Naive thymus-derived CD4-positive, alpha-beta T cell (primary cell): Measurements from ENCODE around the gene ATXN7L1. TPM values are rescaled to one million over a fixed set of nuclear protein-coding genes. Genes with fewer than 3 reads are reported as not detected.
A peak's percentile ranks its signal among the peaks of the same experiment; 100 is the strongest.

Experiments
- ATAC-seq: fragments of 150-1000 bp; cut with Tn5 transposase; 2 replicates; pipeline ENCODE4 v1.10.0; 2021; ENCODE audit warnings: mild to moderate bottlenecking, moderate library complexity
- CTCF ChIA-PET: fragments of 350-600 bp; sonication (Branson Sonifier 250); formaldehyde crosslinking; loops from one replicate; lab custom pipeline; 2021; ENCODE audit warnings: antibody characterized with exemption; lab: Charles Lee
- POLR2A ChIA-PET: fragments of 350-600 bp; sonication (Branson Sonifier 250); formaldehyde crosslinking; loops from one replicate; lab custom pipeline; 2021; ENCODE audit warnings: antibody characterized with exemption, inconsistent platforms; lab: Charles Lee
- DNase-seq, 9 donors: peaks; one replicate each; pipeline versions ENCODE4 v3.0.0 to v3.0.0-alpha.2; 2020 to 2022; ENCODE audit warnings: mixed read lengths in 1 of 9
- H3K27ac ChIP-seq: one replicate; pipeline ENCODE4 v1.7.0; 2013; ENCODE audit warnings: mild to moderate bottlenecking, low read depth, low read length, moderate library complexity
- H3K27me3 ChIP-seq, 2 donors: one replicate each; pipeline ENCODE4 v1.7.0; 2013; ENCODE audit warnings: low read length in 2 of 2, mild to moderate bottlenecking in 2 of 2, moderate library complexity in 2 of 2; ENCODE audit not compliant: control insufficient read depth in 2 of 2, insufficient read depth in 2 of 2
- H3K36me3 ChIP-seq, 3 experiments: 1 replicate in 2 of 3; 2 replicates in 1 of 3; pipeline ENCODE4 v1.7.0; 2013; ENCODE audit warnings: low read length in 3 of 3, mild to moderate bottlenecking in 3 of 3, moderate library complexity in 1 of 3; ENCODE audit not compliant: insufficient read depth in 3 of 3, control insufficient read depth in 2 of 3
- H3K4me1 ChIP-seq, 2 donors: one replicate each; pipeline ENCODE4 v1.7.0; 2013; ENCODE audit warnings: low read length in 2 of 2, mild to moderate bottlenecking in 2 of 2, moderate library complexity in 1 of 2; ENCODE audit not compliant: control insufficient read depth in 2 of 2, insufficient read depth in 2 of 2
- H3K4me3 ChIP-seq: 2 replicates; pipeline ENCODE4 v1.7.0; 2013; ENCODE audit warnings: mild to moderate bottlenecking, low read length
- H3K9me3 ChIP-seq, 3 experiments: 1 replicate in 2 of 3; 2 replicates in 1 of 3; pipeline ENCODE4 v1.7.0; 2013; ENCODE audit warnings: low read length in 3 of 3; ENCODE audit not compliant: control insufficient read depth in 2 of 3
- H3K27ac Mint-ChIP-seq, 9 donors: one replicate each; pipeline ENCODE4 v1.8.0; 2020 to 2022; ENCODE audit warnings: mixed read lengths in 9 of 9, mild to moderate bottlenecking in 8 of 9, moderate library complexity in 5 of 9, inconsistent platforms in 2 of 9
- H3K27me3 Mint-ChIP-seq, 5 donors: one replicate each; pipeline ENCODE4 v1.8.0; 2021 to 2022; ENCODE audit warnings: mixed read lengths in 5 of 5, mild to moderate bottlenecking in 1 of 5
- H3K36me3 Mint-ChIP-seq, 5 donors: one replicate each; pipeline ENCODE4 v1.8.0; 2020 to 2022; ENCODE audit warnings: mixed read lengths in 5 of 5, mild to moderate bottlenecking in 3 of 5, inconsistent platforms in 1 of 5
- H3K4me1 Mint-ChIP-seq, 7 donors: one replicate each; pipeline ENCODE4 v1.8.0; 2020 to 2022; ENCODE audit warnings: mixed read lengths in 7 of 7, mild to moderate bottlenecking in 3 of 7, inconsistent platforms in 1 of 7
- H3K4me3 Mint-ChIP-seq, 10 donors: one replicate each; pipeline ENCODE4 v1.8.0; 2020 to 2022; ENCODE audit warnings: mild to moderate bottlenecking in 10 of 10, mixed read lengths in 10 of 10, moderate library complexity in 6 of 10, inconsistent platforms in 2 of 10
- H3K9me3 Mint-ChIP-seq, 11 donors: one replicate each; pipeline ENCODE4 v1.8.0; 2020 to 2022; ENCODE audit warnings: mixed read lengths in 11 of 11, mild to moderate bottlenecking in 4 of 11, inconsistent platforms in 1 of 11, moderate library complexity in 1 of 11
- intact Hi-C, 2 donors: fragments of 100-400 bp; cut with micrococcal nuclease; formaldehyde crosslinking; loops; one replicate each; pipeline ENCODE4 v1.15.1; 2023
- polyA plus RNA-seq, 2 donors: library from polyadenylated mRNA; unstranded; fragments of 300-500 nt; fragmentation: Illumina TruSeq; gene quantifications; one replicate each; pipeline ENCODE4 v1.2.3, GENCODE V29; 2021
- total RNA-seq, 6 experiments: library from RNA in 5 of 6; stranded (reverse) in 5 of 6; gene quantifications; 1 replicate in 5 of 6; 2 replicates in 1 of 6; pipeline ENCODE4 v1.2.3 and lab custom pipeline; 2021 to 2026

Gene ATXN7L1
- total and polyA plus RNA-seq, 7 experiments from 2014 or later: 18.5 to 52.4 (median 39.5) TPM

DNA sequence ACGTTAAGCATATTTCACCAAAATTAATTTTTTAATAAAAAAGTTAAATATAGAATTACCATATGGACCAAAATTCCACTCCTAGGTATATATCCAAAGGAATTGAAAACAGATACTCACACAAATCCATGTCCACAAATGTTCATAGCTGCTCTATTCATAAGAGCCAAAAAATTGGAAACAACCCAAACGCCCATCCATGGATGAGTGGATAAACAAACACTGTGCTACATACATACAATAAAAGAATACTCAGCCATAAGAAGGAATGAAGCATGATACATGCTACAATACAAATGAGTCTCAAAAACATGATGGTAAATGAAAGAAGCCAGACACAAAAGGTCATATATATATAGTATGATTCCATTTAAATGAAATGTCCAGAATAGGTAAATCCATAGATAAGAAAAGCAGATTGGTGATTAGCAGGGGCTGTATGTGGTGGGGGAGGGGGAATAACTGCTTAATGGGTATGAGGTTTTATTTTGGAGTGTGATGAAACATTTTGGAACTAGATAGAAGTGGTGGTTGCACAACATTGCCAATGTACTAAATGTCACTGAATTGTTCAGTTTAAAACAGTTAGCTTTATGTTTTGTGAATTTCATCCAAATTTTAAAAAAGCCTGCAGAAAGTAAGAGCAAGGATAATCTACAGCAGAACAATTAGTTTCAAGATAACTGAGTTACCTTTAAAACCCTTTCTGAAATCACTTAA, 193.9 kb downstream of the ATXN7L1 start:
- H3K27me3 Mint-ChIP-seq: no peaks in the 10 kb centered on the region
- DNase-seq: no peak
- intact Hi-C loops: no loop called here
- H3K36me3 ChIP-seq: peaks cover 0 to 11% (median 0%) of the 10 kb centered on the region in 3 experiments
- peaks cover 9 to 49% (median 26%) of the 10 kb centered on the region in 5 donors for H3K36me3 Mint-ChIP-seq
- peaks cover 21 to 82% (median 79%) of the 10 kb centered on the region in 7 donors for H3K4me1 Mint-ChIP-seq
- no peaks in the 10 kb centered on the region for H3K9me3 ChIP-seq
- POLR2A ChIA-PET: interaction anchor here (0.6 to 1.4 kb wide), 2 partner anchors 8 to 671 kb away, joined by 4 to 7 read pairs; no protein-coding TSS in a partner anchor
- no peak overlapping the region for H3K27ac ChIP-seq
- no peak for ATAC-seq
- H3K4me1 ChIP-seq: peaks cover 17 to 25% of the 10 kb centered on the region in 2 donors
- peak overlapping the region in 4 of 9 donors; percentile 2 to 27 (median 13) for H3K27ac Mint-ChIP-seq
- no peak overlapping the region for H3K4me3 Mint-ChIP-seq
- no peaks in the 10 kb centered on the region for H3K27me3 ChIP-seq
- peaks cover 0 to 3% (median 0%) of the 10 kb centered on the region in 11 donors for H3K9me3 Mint-ChIP-seq
- H3K4me3 ChIP-seq: no peak overlapping the region
- CTCF ChIA-PET: no interaction called here

GRCh38 chr7:105680505-105681187, 195.8 kb downstream of the ATXN7L1 start:
- no peaks in the 10 kb centered on the region for H3K27me3 Mint-ChIP-seq
- peaks cover 11 to 41% (median 26%) of the 10 kb centered on the region in 5 donors for H3K36me3 Mint-ChIP-seq

DNA sequence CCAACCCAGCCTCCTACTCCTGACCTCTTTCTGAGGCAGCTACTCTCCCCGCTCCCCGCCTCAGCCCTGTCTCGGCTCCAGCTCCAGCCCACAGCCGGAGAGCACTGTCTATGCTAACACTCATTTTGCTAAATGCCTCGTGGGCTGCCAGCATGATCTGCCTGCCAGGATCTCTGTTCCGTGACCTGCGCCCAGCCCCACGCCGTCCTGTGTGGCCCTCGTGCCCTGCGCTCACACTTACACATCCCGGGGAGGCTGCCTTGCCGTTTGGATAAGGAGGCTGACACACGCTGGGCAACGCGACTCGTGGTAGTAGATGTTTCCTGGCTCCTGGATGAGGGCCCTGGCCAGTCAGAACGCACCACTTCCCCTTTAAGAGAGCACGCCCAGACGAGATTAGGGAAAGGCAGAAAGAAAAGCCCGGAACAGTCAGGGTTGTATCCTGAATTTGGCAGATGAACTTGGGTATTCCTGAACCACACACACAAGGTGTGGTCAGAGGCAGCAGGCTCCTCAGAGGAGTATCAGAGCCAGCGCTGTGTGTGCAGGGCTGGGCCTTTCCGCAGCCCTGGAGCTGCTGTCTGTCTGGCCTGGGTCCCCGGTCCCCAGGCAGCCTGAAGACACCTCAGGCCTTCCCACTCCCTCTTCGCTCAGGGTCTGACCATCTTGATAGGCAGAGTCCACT, 197.4 kb downstream of the ATXN7L1 start:
- no peaks in the 10 kb centered on the region for H3K27me3 Mint-ChIP-seq
- Histone ChIP-seq H3K4me3 (peak overlapping the region; percentile 30), H3K36me3 (no peaks in the 10 kb centered on the region), H3K9me3 (no peaks in the 10 kb centered on the region), H3K4me1 (peaks cover 41 to 43% of the 10 kb centered on the region in 2 donors), H3K27me3 (no peaks in the 10 kb centered on the region), H3K27ac (peak overlapping the region; percentile 59)
- ChIA-PET POLR2A (interaction anchor here (0.8 to 5.8 kb wide), 3 partner anchors 12 to 343 kb away, joined by 3 to 60 read pairs (median 5); no protein-coding TSS in a partner anchor), CTCF (interaction anchor here (0.9 kb wide), 1 partner anchor 86 kb away, joined by 4 read pairs; no protein-coding TSS in a partner anchor)
- peaks cover 0 to 3% (median 0%) of the 10 kb centered on the region in 11 donors for H3K9me3 Mint-ChIP-seq
- intact Hi-C loops: loop anchor here (1.0 to 5.0 kb wide), 7 partner anchors 12 to 603 kb away; partner anchors contain the start of genes ATXN7L1 (in 2 of the 2), NAMPT (in 1 of the 2) and RINT1 (in 1 of the 2)
- peak; percentile 47 for ATAC-seq
- peaks cover 56 to 94% (median 86%) of the 10 kb centered on the region in 7 donors for H3K4me1 Mint-ChIP-seq
- H3K27ac Mint-ChIP-seq: peak overlapping the region; percentile 87 to 99 (median 95)
- H3K36me3 Mint-ChIP-seq: peaks cover 4 to 32% (median 16%) of the 10 kb centered on the region in 5 donors
- H3K4me3 Mint-ChIP-seq: peak overlapping the region; percentile 76 to 97 (median 86)
- DNase-seq: peak in 5 of 9 donors; percentile 11 to 33 (median 26)

More at GRCh38 chr7:105680505-105681187, 195.8 kb downstream of the ATXN7L1 start:
- ChIA-PET POLR2A (interaction anchor here (0.7 to 5.8 kb wide), 2 partner anchors 10 to 14 kb away, joined by 3 to 60 read pairs; no protein-coding TSS in a partner anchor), CTCF (interaction anchor here (0.6 kb wide), 1 partner anchor 229 kb away, joined by 3 read pairs; no protein-coding TSS in a partner anchor)
- Histone ChIP-seq H3K27me3 (no peaks in the 10 kb centered on the region), H3K36me3 (peaks cover 0 to 6% (median 0%) of the 10 kb centered on the region in 3 experiments), H3K27ac (no peak overlapping the region), H3K4me1 (peaks cover 33 to 43% of the 10 kb centered on the region in 2 donors), H3K9me3 (no peaks in the 10 kb centered on the region), H3K4me3 (no peak overlapping the region)
- Mint-ChIP-seq H3K4me3 (no peak overlapping the region), H3K9me3 (peaks cover 0 to 3% (median 0%) of the 10 kb centered on the region in 11 donors), H3K27ac (peak overlapping the region in 5 of 9 donors; percentile 40 to 79 (median 60)), H3K4me1 (peaks cover 40 to 91% (median 80%) of the 10 kb centered on the region in 7 donors)
- ATAC-seq (no peak), DNase-seq (no peak)
- intact Hi-C loops: no loop called here

DNA sequence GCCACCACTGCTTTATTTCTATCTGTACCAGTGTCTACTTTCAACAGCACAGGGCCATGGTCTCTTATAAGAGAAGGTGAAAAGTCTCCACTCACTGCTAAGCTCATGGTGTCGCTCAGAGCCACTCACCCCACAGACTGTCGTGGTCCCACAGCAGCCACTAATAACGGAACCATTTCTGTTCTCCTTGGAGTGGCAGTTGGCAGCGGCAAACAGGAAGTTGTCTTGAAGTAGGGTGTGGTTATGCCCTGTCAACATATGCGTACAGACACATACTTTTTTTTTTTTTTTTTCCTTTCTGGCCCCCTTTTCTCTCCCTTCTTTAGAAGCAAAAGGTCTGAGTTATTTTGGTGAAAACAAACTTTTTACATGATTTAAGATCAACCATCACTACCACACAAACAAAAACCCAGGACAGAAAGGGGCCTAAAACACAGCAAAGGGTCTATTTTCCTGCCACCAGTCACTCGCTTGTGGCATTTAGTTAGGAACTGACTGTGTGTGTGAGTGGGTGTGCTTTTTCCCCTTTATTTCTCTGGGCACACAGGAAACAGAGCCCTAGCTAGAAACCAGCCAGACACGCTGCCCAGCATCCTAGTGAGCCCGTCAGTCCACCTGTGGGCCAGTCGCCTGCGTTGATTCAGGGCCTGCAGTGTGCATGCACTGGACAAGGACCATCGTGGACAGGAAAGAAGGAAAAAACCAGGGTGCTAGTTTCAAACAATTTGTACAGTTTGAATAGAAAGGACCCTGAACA, 198.4 kb downstream of the ATXN7L1 start:
- peaks cover 3 to 22% (median 11%) of the 10 kb centered on the region in 5 donors for H3K36me3 Mint-ChIP-seq

DNA sequence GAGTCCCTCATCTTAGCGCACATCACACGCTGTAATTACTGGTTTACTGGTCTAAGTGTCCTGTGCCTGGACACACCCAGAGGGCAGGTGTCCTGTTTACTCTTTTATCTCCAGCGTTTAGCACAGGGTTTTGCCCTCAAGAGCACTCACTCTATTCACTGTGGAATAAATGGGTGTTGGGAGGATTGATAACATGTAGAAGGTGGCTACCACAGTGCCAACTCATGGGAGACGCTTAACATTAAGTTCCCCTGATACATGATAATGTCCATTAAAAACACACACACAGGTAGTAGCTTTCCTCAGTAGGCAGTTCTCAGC, 199.0 kb downstream of the ATXN7L1 start:
- Mint-ChIP-seq H3K4me3 (peak overlapping the region; percentile 53 to 97 (median 86)), H3K27ac (peak overlapping the region; percentile 87 to 99 (median 95)), H3K4me1 (peaks cover 52 to 94% (median 87%) of the 10 kb centered on the region in 7 donors), H3K27me3 (no peaks in the 10 kb centered on the region), H3K9me3 (peaks cover 0 to 3% (median 0%) of the 10 kb centered on the region in 11 donors), H3K36me3 (peaks cover 3 to 18% (median 9%) of the 10 kb centered on the region in 5 donors)
- POLR2A ChIA-PET: interaction anchor here (0.6 to 5.8 kb wide), 5 partner anchors 13 to 345 kb away, joined by 3 to 60 read pairs (median 3); no protein-coding TSS in a partner anchor
- no peaks in the 10 kb centered on the region for H3K9me3 ChIP-seq
- peak overlapping the region; percentile 59 for H3K27ac ChIP-seq
- CTCF ChIA-PET: interaction anchor here (0.6 to 1.9 kb wide), 3 partner anchors 21 to 84 kb away, joined by 3 to 5 read pairs (median 5); no protein-coding TSS in a partner anchor
- ATAC-seq: no peak
- peaks cover 50 to 52% of the 10 kb centered on the region in 2 donors for H3K4me1 ChIP-seq
- peak overlapping the region; percentile 37 for H3K4me3 ChIP-seq
- intact Hi-C loops: loop anchor here (2.0 to 5.0 kb wide), 6 partner anchors 21 to 605 kb away; partner anchors contain the start of genes ATXN7L1 (in 1 of the 2), NAMPT (in 1 of the 2) and RINT1 (in 1 of the 2)
- no peak for DNase-seq
- no peaks in the 10 kb centered on the region for H3K27me3 ChIP-seq
- no peaks in the 10 kb centered on the region for H3K36me3 ChIP-seq

More for the DNA sequence above, 198.4 kb downstream of the ATXN7L1 start:
- CTCF ChIA-PET: interaction anchor here (0.7 to 0.8 kb wide), 2 partner anchors 83 to 145 kb away, joined by 5 to 6 read pairs; no protein-coding TSS in a partner anchor
- H3K36me3 ChIP-seq: no peaks in the 10 kb centered on the region
- peak overlapping the region; percentile 76 to 97 (median 86) for H3K4me3 Mint-ChIP-seq
- H3K4me3 ChIP-seq: peak overlapping the region; percentile 37
- H3K27ac ChIP-seq: peak overlapping the region; percentile 59
- peaks cover 0 to 3% (median 0%) of the 10 kb centered on the region in 11 donors for H3K9me3 Mint-ChIP-seq
- peaks cover 50% of the 10 kb centered on the region in 2 donors for H3K4me1 ChIP-seq
- DNase-seq (peak; percentile 16 to 73 (median 57)), ATAC-seq (peak; percentile 84)
- intact Hi-C loops: loop anchor here (1.0 to 5.0 kb wide), 8 partner anchors 13 to 604 kb away; partner anchors contain the start of genes ATXN7L1 (in 2 of the 2), NAMPT (in 1 of the 2) and RINT1 (in 1 of the 2)
- no peaks in the 10 kb centered on the region for H3K27me3 Mint-ChIP-seq
- POLR2A ChIA-PET: interaction anchor here (0.6 to 5.8 kb wide), 5 partner anchors 12 to 344 kb away, joined by 3 to 60 read pairs (median 4); no protein-coding TSS in a partner anchor
- H3K4me1 Mint-ChIP-seq: peaks cover 54 to 94% (median 91%) of the 10 kb centered on the region in 7 donors
- H3K27me3 ChIP-seq: no peaks in the 10 kb centered on the region
- no peaks in the 10 kb centered on the region for H3K9me3 ChIP-seq
- peak overlapping the region; percentile 87 to 99 (median 95) for H3K27ac Mint-ChIP-seq
